Measurements from ENCODE around the gene ZNF583. TPM values are rescaled to one million over a fixed set of nuclear protein-coding genes. Genes with fewer than 3 reads are reported as not detected.

The ZNF583 gene
- total RNA-seq, 1 experiment from 2014 or later, result not detected

DNA sequence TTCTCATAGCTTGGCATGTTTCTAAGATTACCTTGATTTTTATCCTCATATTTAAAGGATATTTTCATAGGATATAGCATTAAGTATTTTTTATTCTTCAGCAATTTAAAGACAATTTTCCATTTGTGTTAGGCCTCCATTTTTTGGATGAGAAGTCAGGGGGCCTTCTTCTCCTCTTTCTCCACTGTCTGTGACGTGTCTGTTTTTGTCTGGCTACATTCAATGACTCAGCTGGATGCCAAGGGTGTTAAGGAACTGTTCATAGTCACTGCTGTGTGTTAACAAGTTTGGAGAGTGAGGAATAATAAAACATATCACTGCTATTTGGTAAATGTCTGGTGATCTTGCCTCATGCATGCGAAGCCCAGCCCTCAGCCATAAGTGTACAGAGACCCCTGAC lies 47.2 kb upstream of the ZNF583 start:
- DNase-seq (ENCODE audit: low read depth, low spot score), result no peak
- RAD21 ChIA-PET (ENCODE audit: low non-redundant PET in 1 of 2, low total read pairs in 2 of 2, uncharacterized antibody in 2 of 2, unreplicated experiment in 2 of 2), result no interaction called here
- intact Hi-C loops (cut with micrococcal nuclease), result no loop called here
- H2AFZ ChIP-seq (ENCODE audit: low read depth, low read length, poor library complexity, severe bottlenecking), result no peak overlapping the region
- H3K4me1 ChIP-seq (ENCODE audit: control insufficient read depth in 1 of 2, insufficient read depth in 2 of 2, low read length in 2 of 2), result no peaks in the 10 kb centered on the region
- TF ChIP-seq SIN3A (IDR thresholded peaks at IDR 0.05; ENCODE audit: low read depth), result no peak
- H3K4me3 ChIP-seq (replicated peaks in 1 of 2; ENCODE audit: low read depth in 1 of 2, low read length in 2 of 2), result no peak overlapping the region
- no peak for ATAC-seq
- no peak overlapping the region for H3K9ac ChIP-seq (ENCODE audit: low read length)
- no peaks in the 10 kb centered on the region for H3K9me2 ChIP-seq (ENCODE audit: insufficient read depth)
- H3K4me2 ChIP-seq (ENCODE audit: low read length), result no peak overlapping the region
- H4K20me1 ChIP-seq (ENCODE audit: insufficient read depth), result no peaks in the 10 kb centered on the region
- H3K9me3 ChIP-seq (ENCODE audit: control insufficient read depth in 1 of 2, insufficient read depth in 1 of 2, low read depth in 1 of 2, low read length in 2 of 2), result no peaks in the 10 kb centered on the region
- no peaks in the 10 kb centered on the region for H3K27me3 ChIP-seq (ENCODE audit: insufficient read depth, low read length)
- no peaks in the 10 kb centered on the region for H3K36me3 ChIP-seq (ENCODE audit: control insufficient read depth in 1 of 2, insufficient read depth in 2 of 2, low read length in 2 of 2)
- POLR2A ChIA-PET, result interaction anchor here (0.6 kb wide), 1 partner anchor 12 kb away, joined by 3 read pairs; no protein-coding TSS in a partner anchor
- no peaks in the 10 kb centered on the region for H3K79me2 ChIP-seq (ENCODE audit: insufficient read depth, low read length)
- CTCF ChIA-PET, result no interaction called here
- BruUV-seq (replicated peaks), result no TSS peak
- no peak overlapping the region for H3K27ac ChIP-seq (ENCODE audit: low read depth, low read length)

DNA sequence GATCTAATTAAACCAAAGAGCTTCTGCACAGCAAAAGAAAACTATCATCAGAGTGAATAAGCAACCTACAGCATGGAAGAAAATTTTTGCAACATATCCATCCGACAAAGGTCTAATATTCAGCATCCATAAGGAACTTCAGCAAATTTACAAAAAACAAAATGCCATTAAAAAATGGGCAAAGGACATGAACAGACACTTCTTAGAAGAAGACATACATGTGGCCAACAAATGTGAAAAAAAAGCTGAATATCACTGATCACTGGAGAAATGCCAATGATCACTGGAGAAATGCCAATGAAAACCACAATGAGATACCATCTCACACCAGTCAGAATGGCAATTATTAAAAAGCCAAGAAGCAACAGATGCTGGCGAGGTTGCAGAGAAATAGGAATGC lies 43.3 kb upstream of the ZNF583 start:
- CTCF ChIA-PET, result no interaction called here
- no peak overlapping the region for H3K27ac ChIP-seq (ENCODE audit: low read depth, low read length)

More for the DNA sequence above, 43.3 kb upstream of the ZNF583 start:
- Histone ChIP-seq H3K79me2 (ENCODE audit: insufficient read depth, low read length) (no peaks in the 10 kb centered on the region), H3K36me3 (ENCODE audit: control insufficient read depth in 1 of 2, insufficient read depth in 2 of 2, low read length in 2 of 2) (no peaks in the 10 kb centered on the region), H3K4me2 (ENCODE audit: low read length) (no peak overlapping the region), H3K9ac (ENCODE audit: low read length) (no peak overlapping the region), H3K9me3 (ENCODE audit: control insufficient read depth in 1 of 2, insufficient read depth in 1 of 2, low read depth in 1 of 2, low read length in 2 of 2) (peaks cover 0 to 3% of the 10 kb centered on the region in 2 experiments; a peak in 1 of 4 replicates), H3K4me3 (replicated peaks in 1 of 2; ENCODE audit: low read depth in 1 of 2, low read length in 2 of 2) (no peak overlapping the region), H3K4me1 (ENCODE audit: control insufficient read depth in 1 of 2, insufficient read depth in 2 of 2, low read length in 2 of 2) (no peaks in the 10 kb centered on the region), H2AFZ (ENCODE audit: low read depth, low read length, poor library complexity, severe bottlenecking) (no peak overlapping the region), H4K20me1 (ENCODE audit: insufficient read depth) (no peaks in the 10 kb centered on the region), H3K9me2 (ENCODE audit: insufficient read depth) (no peaks in the 10 kb centered on the region), H3K27me3 (ENCODE audit: insufficient read depth, low read length) (no peaks in the 10 kb centered on the region)
- ATAC-seq (no peak), DNase-seq (ENCODE audit: low read depth, low spot score) (no peak)
- TF ChIP-seq, protein P1, sequence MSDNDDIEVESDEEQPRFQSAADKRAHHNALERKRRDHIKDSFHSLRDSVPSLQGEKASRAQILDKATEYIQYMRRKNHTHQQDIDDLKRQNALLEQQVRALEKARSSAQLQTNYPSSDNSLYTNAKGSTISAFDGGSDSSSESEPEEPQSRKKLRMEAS (IDR thresholded peaks at IDR 0.05), result no peak
- TF ChIP-seq EZH2phosphoT487 (IDR thresholded peaks at IDR 0.05; ENCODE audit: borderline replicate concordance) (no peak), ELF1 (IDR thresholded peaks at IDR 0.05; ENCODE audit: borderline replicate concordance, low read depth) (no peak), SP1 (IDR thresholded peaks at IDR 0.05; ENCODE audit: low read depth) (no peak), SRF (IDR thresholded peaks at IDR 0.05; ENCODE audit: low read depth) (no peak), RAD21 (IDR thresholded peaks at IDR 0.05; ENCODE audit: low read depth) (no peak), EGR1 (IDR thresholded peaks at IDR 0.05; ENCODE audit: low read depth) (no peak), ZFX (IDR thresholded peaks at IDR 0.05) (no peak), CEBPB (IDR thresholded peaks at IDR 0.05; ENCODE audit: low read depth) (no peak), YY1 (IDR thresholded peaks at IDR 0.05; ENCODE audit: extremely low read depth, insufficient replicate concordance, low read depth, low read length) (no peak), POLR2A (IDR thresholded peaks at IDR 0.05; ENCODE audit: borderline replicate concordance, extremely low read depth, insufficient read depth, insufficient read length) (no peak), JUND (IDR thresholded peaks at IDR 0.05) (no peak)
- TF ChIP-seq, protein P2, sequence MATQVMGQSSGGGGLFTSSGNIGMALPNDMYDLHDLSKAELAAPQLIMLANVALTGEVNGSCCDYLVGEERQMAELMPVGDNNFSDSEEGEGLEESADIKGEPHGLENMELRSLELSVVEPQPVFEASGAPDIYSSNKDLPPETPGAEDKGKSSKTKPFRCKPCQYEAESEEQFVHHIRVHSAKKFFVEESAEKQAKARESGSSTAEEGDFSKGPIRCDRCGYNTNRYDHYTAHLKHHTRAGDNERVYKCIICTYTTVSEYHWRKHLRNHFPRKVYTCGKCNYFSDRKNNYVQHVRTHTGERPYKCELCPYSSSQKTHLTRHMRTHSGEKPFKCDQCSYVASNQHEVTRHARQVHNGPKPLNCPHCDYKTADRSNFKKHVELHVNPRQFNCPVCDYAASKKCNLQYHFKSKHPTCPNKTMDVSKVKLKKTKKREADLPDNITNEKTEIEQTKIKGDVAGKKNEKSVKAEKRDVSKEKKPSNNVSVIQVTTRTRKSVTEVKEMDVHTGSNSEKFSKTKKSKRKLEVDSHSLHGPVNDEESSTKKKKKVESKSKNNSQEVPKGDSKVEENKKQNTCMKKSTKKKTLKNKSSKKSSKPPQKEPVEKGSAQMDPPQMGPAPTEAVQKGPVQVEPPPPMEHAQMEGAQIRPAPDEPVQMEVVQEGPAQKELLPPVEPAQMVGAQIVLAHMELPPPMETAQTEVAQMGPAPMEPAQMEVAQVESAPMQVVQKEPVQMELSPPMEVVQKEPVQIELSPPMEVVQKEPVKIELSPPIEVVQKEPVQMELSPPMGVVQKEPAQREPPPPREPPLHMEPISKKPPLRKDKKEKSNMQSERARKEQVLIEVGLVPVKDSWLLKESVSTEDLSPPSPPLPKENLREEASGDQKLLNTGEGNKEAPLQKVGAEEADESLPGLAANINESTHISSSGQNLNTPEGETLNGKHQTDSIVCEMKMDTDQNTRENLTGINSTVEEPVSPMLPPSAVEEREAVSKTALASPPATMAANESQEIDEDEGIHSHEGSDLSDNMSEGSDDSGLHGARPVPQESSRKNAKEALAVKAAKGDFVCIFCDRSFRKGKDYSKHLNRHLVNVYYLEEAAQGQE (IDR thresholded peaks at IDR 0.05; ENCODE audit: low read depth), result no peak
- TF ChIP-seq, protein P3, sequence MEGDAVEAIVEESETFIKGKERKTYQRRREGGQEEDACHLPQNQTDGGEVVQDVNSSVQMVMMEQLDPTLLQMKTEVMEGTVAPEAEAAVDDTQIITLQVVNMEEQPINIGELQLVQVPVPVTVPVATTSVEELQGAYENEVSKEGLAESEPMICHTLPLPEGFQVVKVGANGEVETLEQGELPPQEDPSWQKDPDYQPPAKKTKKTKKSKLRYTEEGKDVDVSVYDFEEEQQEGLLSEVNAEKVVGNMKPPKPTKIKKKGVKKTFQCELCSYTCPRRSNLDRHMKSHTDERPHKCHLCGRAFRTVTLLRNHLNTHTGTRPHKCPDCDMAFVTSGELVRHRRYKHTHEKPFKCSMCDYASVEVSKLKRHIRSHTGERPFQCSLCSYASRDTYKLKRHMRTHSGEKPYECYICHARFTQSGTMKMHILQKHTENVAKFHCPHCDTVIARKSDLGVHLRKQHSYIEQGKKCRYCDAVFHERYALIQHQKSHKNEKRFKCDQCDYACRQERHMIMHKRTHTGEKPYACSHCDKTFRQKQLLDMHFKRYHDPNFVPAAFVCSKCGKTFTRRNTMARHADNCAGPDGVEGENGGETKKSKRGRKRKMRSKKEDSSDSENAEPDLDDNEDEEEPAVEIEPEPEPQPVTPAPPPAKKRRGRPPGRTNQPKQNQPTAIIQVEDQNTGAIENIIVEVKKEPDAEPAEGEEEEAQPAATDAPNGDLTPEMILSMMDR (IDR thresholded peaks at IDR 0.05 in 2 of 3, conservative IDR thresholded peaks at IDR 0.05 in 1 of 3; ENCODE audit: borderline replicate concordance in 1 of 3, insufficient read depth in 1 of 3, low read depth in 2 of 3, low read length in 2 of 3), result no peak
- TF ChIP-seq, protein P4, sequence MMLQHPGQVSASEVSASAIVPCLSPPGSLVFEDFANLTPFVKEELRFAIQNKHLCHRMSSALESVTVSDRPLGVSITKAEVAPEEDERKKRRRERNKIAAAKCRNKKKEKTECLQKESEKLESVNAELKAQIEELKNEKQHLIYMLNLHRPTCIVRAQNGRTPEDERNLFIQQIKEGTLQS (IDR thresholded peaks at IDR 0.05), result no peak
- BruUV-seq (replicated peaks), result no TSS peak
- RAD21 ChIA-PET (ENCODE audit: low non-redundant PET in 1 of 2, low total read pairs in 2 of 2, uncharacterized antibody in 2 of 2, unreplicated experiment in 2 of 2), result no interaction called here
- intact Hi-C loops (cut with micrococcal nuclease), result no loop called here
- POLR2A ChIA-PET, result no interaction called here

All from HCT116 (cell line).